Lower leg skin (tissue), 3 donors: ENCODE data around the gene TMEM170A.

Experiments used
- CTCF ChIP-seq, 3 donors: fragments of 450-650 bp; IDR thresholded peaks; one replicate each; pipeline ENCODE4 v1.5.1; 2016; ENCODE audit warnings: antibody characterized with exemption in 3 of 3, mild to moderate bottlenecking in 3 of 3, moderate library complexity in 2 of 3
- POLR2A ChIP-seq, 2 donors: fragments of 450-650 bp; IDR thresholded peaks; one replicate each; pipeline ENCODE4 v1.6.1; 2016 to 2017; ENCODE audit warnings: antibody characterized with exemption in 2 of 2, mild to moderate bottlenecking in 1 of 2, moderate library complexity in 1 of 2

GRCh38 chr16:75402821-75403475 is 61.5 kb downstream of the TMEM170A start:
- TF ChIP-seq POLR2A (IDR thresholded peaks at IDR 0.05) (no peak), CTCF (IDR thresholded peaks at IDR 0.05) (no peak)
